ENCODE measurements around the gene ZYG11B.
"Not testable (repeated sequence)": the region's sequence is repeated elsewhere in the genome, so short reads cannot be mapped to it uniquely, and the experiment has no call there.

The ZYG11B gene

GRCh38 chr1:52856026-52856425 is 129.8 kb downstream of the ZYG11B start:
- no peak for DNase-seq

DNA sequence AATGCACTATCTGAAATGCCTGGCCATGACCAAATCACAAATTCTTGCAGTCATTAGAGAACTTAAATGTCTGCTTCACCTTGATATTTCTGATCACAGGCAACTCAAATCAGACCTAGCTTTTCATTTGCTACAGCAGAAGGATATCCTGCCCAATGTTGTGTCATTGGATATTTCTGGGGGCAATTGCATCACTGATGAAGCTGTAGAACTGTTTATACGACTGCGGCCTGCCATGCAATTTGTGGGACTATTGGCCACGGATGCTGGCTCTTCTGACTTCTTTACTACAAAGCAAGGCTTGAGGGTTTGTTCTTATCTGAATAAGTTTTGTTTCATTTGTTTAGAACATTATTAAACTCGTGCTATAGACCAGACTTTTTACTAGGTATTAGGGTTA is 131.2 kb downstream of the ZYG11B start:
- DNase-seq, result no peak

DNA sequence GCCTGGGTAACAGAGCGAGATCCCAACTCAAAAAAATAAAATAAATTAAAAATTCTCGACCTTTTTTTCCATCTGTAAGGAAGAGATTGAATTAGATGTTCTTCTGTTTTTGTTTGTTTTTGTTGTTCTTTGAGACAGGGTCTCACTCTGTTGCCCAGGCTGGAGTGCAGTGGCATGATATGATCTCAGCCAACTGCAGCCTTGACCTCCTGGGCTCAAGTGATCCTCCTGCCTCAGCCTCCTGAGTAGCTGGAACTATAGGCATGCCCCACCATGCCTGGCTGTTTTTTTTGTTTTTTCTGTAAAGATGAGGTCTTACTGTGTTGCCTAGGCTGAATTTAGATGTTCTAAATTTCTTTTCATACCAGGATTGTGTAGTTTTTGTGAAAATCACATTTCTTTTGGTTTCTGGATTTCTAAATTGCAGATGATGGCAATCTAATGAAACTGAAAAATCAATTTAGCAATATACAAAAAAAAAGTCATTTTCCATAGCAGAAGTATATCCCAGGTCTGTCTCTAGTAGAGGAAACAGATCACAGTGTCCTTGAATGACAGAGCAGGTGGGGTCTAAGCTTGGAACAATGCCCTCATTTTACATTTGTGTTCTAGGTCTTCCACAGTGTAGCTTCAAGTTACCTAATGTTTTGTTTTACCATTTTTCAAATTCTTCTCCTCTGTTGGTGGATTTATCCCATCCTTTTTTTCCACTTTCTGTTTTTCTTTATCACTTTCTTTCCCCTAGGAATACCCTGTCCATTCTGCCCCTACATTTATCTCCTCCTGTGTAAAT is 136.6 kb downstream of the ZYG11B start:
- no peak for DNase-seq

- DNase-seq, result no peak
These were observed 141.0 kb downstream of the ZYG11B start for GRCh38 chr1:52867087-52867863.

DNA sequence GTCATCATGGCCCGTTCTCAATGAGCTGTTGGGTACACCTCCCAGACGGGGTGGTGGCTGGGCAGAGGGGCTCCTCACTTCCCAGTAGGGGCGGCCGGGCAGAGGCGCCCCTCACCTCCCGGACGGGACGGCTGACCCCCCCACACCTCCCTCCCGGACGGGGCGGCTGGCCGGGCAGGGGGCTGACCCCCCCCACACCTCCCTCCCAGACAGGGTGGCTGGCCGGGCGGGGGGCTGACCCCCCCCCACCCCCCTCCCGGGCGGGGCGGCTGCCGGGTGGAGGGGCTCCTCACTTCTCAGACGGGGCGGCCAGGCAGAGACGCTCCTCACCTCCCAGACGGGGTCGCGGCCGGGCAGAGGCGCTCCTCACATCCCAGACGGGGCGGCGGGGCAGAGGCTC is 143.5 kb downstream of the ZYG11B start:
- DNase-seq, result not testable (repeated sequence)

- DNase-seq, result no peak
These were observed 150.6 kb downstream of the ZYG11B start for GRCh38 chr1:52876843-52877242.

Measured in NCI-H1694 treated with DMSO at 0.1 percent for 48 hours (cell line).